ENCODE results near the gene RAC3. TPM values are rescaled to one million over a fixed set of nuclear protein-coding genes. Genes with fewer than 3 reads are reported as not detected.

RAC3 gene
- total RNA-seq, 1 experiment from 2014 or later, result 84.8 TPM

GRCh38 chr17:82018989-82019689, 12.3 kb upstream of the RAC3 start:
- H2AK5ac ChIP-seq (ENCODE audit: insufficient read length, low read length), result no peak overlapping the region
- Mint-ChIP-seq H3K9me3 (no peaks in the 10 kb centered on the region), H3K27me3 (ENCODE audit: low read depth) (no peaks in the 10 kb centered on the region), H3K4me3 (no peak overlapping the region), H3K4me1 (peaks cover 7 to 14% of the 10 kb centered on the region in 2 experiments), H3K27ac (0 out of 7 replicates have a peak overlapping the region, but pooled peaks of 1 of the 3 experiments have one; percentile 28), H3K36me3 (ENCODE audit: insufficient read depth in 1 of 3, low read depth in 3 of 3) (peaks cover 2 to 8% (median 3%) of the 10 kb centered on the region in 3 experiments; a peak in 4 of 7 replicates)
- H3K9ac ChIP-seq (ENCODE audit: extremely low read depth, insufficient read length, low read length), result no peak overlapping the region
- no peak overlapping the region for H3K18ac ChIP-seq (ENCODE audit: insufficient read length, low read depth, low read length)
- no peak overlapping the region for H3K14ac ChIP-seq (ENCODE audit: insufficient read depth, low read length)
- H2BK20ac ChIP-seq (ENCODE audit: low read depth, low read length, poor library complexity, severe bottlenecking), result no peak overlapping the region
- H2BK120ac ChIP-seq (ENCODE audit: low read depth, low read length, poor library complexity, severe bottlenecking), result no peak overlapping the region
- no peak overlapping the region for H3K4ac ChIP-seq (ENCODE audit: low read depth, low read length)
- H4K8ac ChIP-seq (replicated peaks; ENCODE audit: insufficient read length, low read depth, low read length), result no peak overlapping the region
- H2AFZ ChIP-seq (ENCODE audit: low read length), result no peak overlapping the region
- no peak for DNase-seq
- H3K79me2 ChIP-seq (ENCODE audit: insufficient read depth, low read length), result no peaks in the 10 kb centered on the region
- H3K9me3 ChIP-seq (ENCODE audit: control insufficient read depth, low read depth, low read length), result no peaks in the 10 kb centered on the region
- no peak overlapping the region for H3K23ac ChIP-seq (ENCODE audit: insufficient read length, low read depth, low read length)
- H3K56ac ChIP-seq (ENCODE audit: insufficient read length, low read depth, low read length), result no peak overlapping the region
- no peak overlapping the region for H2BK5ac ChIP-seq (ENCODE audit: insufficient read length, low read length)
- peaks cover 5% of the 10 kb centered on the region for H3K79me1 ChIP-seq (ENCODE audit: insufficient read depth, low read depth, low read length, poor library complexity, severe bottlenecking)
- peaks cover 5% of the 10 kb centered on the region for H3K23me2 ChIP-seq (ENCODE audit: insufficient read length, low read depth, low read length, poor library complexity, severe bottlenecking)
- no CpG with 5 or more reads among the region's 33 CpGs for WGBS (ENCODE audit: extremely low coverage, insufficient read length, low lambda C conversion rate)
- no peak overlapping the region for H4K5ac ChIP-seq (ENCODE audit: insufficient read length, low read depth, low read length)
- no peaks in the 10 kb centered on the region for H3K27me3 ChIP-seq (ENCODE audit: insufficient read depth, low read length)
- H3K27ac ChIP-seq (ENCODE audit: insufficient read length, low read depth, low read length), result no peak overlapping the region
- no peak overlapping the region for H4K91ac ChIP-seq (ENCODE audit: insufficient read length, low read depth, low read length)
- no peaks in the 10 kb centered on the region for H4K20me1 ChIP-seq (ENCODE audit: control insufficient read depth, insufficient read depth, insufficient read length)
- H3K4me2 ChIP-seq (ENCODE audit: insufficient read depth, insufficient read length, low read length), result no peak overlapping the region
- H2BK15ac ChIP-seq (ENCODE audit: low read depth, low read length), result no peak overlapping the region
- no peak for TF ChIP-seq CTCF (conservative IDR thresholded peaks at IDR 0.05)
- H3T11ph ChIP-seq (ENCODE audit: low read length), result no peak overlapping the region
- H2BK12ac ChIP-seq (ENCODE audit: insufficient read length, low read depth, low read length), result no peak overlapping the region
- no peaks in the 10 kb centered on the region for H3K4me1 ChIP-seq (ENCODE audit: insufficient read depth, low read length)

All from H9 (cell line).